ENCODE results near the gene GRIA1. TPM values are rescaled to one million over a fixed set of nuclear protein-coding genes. Genes with fewer than 3 reads are reported as not detected.

The GRIA1 gene
- total RNA-seq = 1 to 10 TPM in 1 of 4 donors, not detected in 3; 1.7 TPM

GRCh38 chr5:153490118-153491037 is at the start of gene GRIA1:
TSS of gene GRIA1 (plus strand) at chr5:153490670.
- TF ChIP-seq CTCF (IDR thresholded peaks at IDR 0.05) = no peak
- TF ChIP-seq POLR2A (IDR thresholded peaks at IDR 0.05) = no peak
- Histone ChIP-seq H3K36me3 (no peaks in the 10 kb centered on the region), H3K9me3 (no peaks in the 10 kb centered on the region), H3K27me3 (no peaks in the 10 kb centered on the region), H3K4me1 (no peaks in the 10 kb centered on the region), H3K27ac (no peak within 1 kb of the TSS), H3K4me3 (no peak within 1 kb of the TSS)
- DNase-seq = no peak

GRCh38 chr5:153445875-153446579 is 44.4 kb upstream of the GRIA1 start:
- no peak overlapping the region for H3K4me3 ChIP-seq
- no peaks in the 10 kb centered on the region for H3K9me3 ChIP-seq
- H3K27ac ChIP-seq = no peak overlapping the region
- DNase-seq = no peak
- no peaks in the 10 kb centered on the region for H3K36me3 ChIP-seq
- TF ChIP-seq POLR2A (IDR thresholded peaks at IDR 0.05) (no peak), CTCF (IDR thresholded peaks at IDR 0.05) (no peak)
- no peaks in the 10 kb centered on the region for H3K4me1 ChIP-seq
- H3K27me3 ChIP-seq = no peaks in the 10 kb centered on the region

GRCh38 chr5:153447534-153447933 is 42.9 kb upstream of the GRIA1 start:
- Histone ChIP-seq H3K4me1 (no peaks in the 10 kb centered on the region), H3K9me3 (no peaks in the 10 kb centered on the region), H3K36me3 (no peaks in the 10 kb centered on the region), H3K27ac (no peak overlapping the region), H3K27me3 (no peaks in the 10 kb centered on the region), H3K4me3 (no peak overlapping the region)
- no peak for TF ChIP-seq POLR2A (IDR thresholded peaks at IDR 0.05)
- TF ChIP-seq CTCF (IDR thresholded peaks at IDR 0.05) = no peak
- DNase-seq = no peak

GRCh38 chr5:153456354-153456753 is 34.1 kb upstream of the GRIA1 start:
- no peak overlapping the region for H3K4me3 ChIP-seq
- no peaks in the 10 kb centered on the region for H3K36me3 ChIP-seq
- H3K27ac ChIP-seq = no peak overlapping the region
- H3K9me3 ChIP-seq = no peaks in the 10 kb centered on the region
- no peaks in the 10 kb centered on the region for H3K27me3 ChIP-seq
- no peaks in the 10 kb centered on the region for H3K4me1 ChIP-seq
- no peak for DNase-seq
- TF ChIP-seq POLR2A (IDR thresholded peaks at IDR 0.05) (no peak), CTCF (IDR thresholded peaks at IDR 0.05) (no peak)

- Histone ChIP-seq H3K4me3 (no peak overlapping the region), H3K4me1 (no peaks in the 10 kb centered on the region), H3K9me3 (no peaks in the 10 kb centered on the region), H3K27me3 (no peaks in the 10 kb centered on the region), H3K36me3 (no peaks in the 10 kb centered on the region), H3K27ac (no peak overlapping the region)
- DNase-seq = no peak
- TF ChIP-seq CTCF (IDR thresholded peaks at IDR 0.05) = no peak
- no peak for TF ChIP-seq POLR2A (IDR thresholded peaks at IDR 0.05)
These were observed 33.5 kb upstream of the GRIA1 start for GRCh38 chr5:153456993-153457392.
